HL-60 (cell line): ENCODE results near the gene ATP1A1.

ENCODE experiments used
- POLR2AphosphoS5 ChIP-seq: IDR thresholded peaks from 2 replicates; pipeline ENCODE4 v1.6.1; 2012; ENCODE audit warnings: low read depth
- TF ChIP-seq, protein P1 (sequence below): IDR thresholded peaks from one replicate; pipeline ENCODE4 v1.5.1; 2011; ENCODE audit warnings: low read length, control low read depth, inconsistent platforms; ENCODE audit not compliant: insufficient read depth

DNA sequence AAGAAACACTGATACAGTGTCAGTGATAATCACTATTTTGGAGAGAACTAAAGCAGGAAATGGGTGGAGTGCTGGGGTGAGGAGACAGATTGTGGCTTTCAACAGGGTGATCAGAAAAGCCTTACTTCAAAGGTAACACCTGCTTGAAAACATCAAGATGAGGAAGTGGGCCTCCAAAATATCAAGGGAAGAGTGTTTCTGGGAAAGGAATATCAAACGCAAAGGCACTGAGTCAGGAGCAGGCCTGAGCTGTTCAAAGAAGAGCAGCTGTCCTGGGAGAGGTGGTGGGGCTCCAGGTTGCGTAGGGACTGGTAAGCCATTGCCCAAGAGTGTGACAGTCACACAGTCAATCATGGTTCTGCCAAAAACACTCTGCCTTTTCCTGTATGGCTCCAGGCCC lies 47.1 kb upstream of the ATP1A1 start:
- TF ChIP-seq, protein P1, sequence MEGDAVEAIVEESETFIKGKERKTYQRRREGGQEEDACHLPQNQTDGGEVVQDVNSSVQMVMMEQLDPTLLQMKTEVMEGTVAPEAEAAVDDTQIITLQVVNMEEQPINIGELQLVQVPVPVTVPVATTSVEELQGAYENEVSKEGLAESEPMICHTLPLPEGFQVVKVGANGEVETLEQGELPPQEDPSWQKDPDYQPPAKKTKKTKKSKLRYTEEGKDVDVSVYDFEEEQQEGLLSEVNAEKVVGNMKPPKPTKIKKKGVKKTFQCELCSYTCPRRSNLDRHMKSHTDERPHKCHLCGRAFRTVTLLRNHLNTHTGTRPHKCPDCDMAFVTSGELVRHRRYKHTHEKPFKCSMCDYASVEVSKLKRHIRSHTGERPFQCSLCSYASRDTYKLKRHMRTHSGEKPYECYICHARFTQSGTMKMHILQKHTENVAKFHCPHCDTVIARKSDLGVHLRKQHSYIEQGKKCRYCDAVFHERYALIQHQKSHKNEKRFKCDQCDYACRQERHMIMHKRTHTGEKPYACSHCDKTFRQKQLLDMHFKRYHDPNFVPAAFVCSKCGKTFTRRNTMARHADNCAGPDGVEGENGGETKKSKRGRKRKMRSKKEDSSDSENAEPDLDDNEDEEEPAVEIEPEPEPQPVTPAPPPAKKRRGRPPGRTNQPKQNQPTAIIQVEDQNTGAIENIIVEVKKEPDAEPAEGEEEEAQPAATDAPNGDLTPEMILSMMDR: no peak
- TF ChIP-seq POLR2AphosphoS5: no peak
